Measurements from ENCODE around the gene SAMD11.

The SAMD11 gene

GRCh38 chr1:962381-963300 lies 38.9 kb downstream of the SAMD11 start:
- DNase-seq (ENCODE audit: low read depth in 3 of 3): no peak

GRCh38 chr1:963301-963651 lies 39.6 kb downstream of the SAMD11 start:
- DNase-seq (ENCODE audit: low read depth in 3 of 3): no peak

- DNase-seq (ENCODE audit: low read depth in 3 of 3): no peak
Measured at GRCh38 chr1:963746-964525, 40.2 kb downstream of the SAMD11 start.

GRCh38 chr1:964691-965525 lies 41.2 kb downstream of the SAMD11 start:
- no peak for DNase-seq (ENCODE audit: low read depth in 3 of 3)

- no peak for DNase-seq (ENCODE audit: low read depth in 3 of 3)
Measured at GRCh38 chr1:965526-966134, 41.9 kb downstream of the SAMD11 start.

GRCh38 chr1:966135-966703 lies 42.5 kb downstream of the SAMD11 start, which contains the start of gene PLEKHN1:
Gene PLEKHN1 (plus strand): TSS chr1:966482. CDS start chr1:966532, 50 bp downstream.
- no peak for DNase-seq (ENCODE audit: low read depth in 3 of 3)

- peak; percentile 77 to 81 (median 79) for DNase-seq (ENCODE audit: low read depth in 3 of 3)
Measured at GRCh38 chr1:966704-967300, 43.1 kb downstream of the SAMD11 start.

- DNase-seq (ENCODE audit: low read depth in 3 of 3): no peak
Measured at GRCh38 chr1:967466-968343, 44.0 kb downstream of the SAMD11 start.

GRCh38 chr1:969260-969855 lies 45.6 kb downstream of the SAMD11 start:
- no peak for DNase-seq (ENCODE audit: low read depth in 3 of 3)

GRCh38 chr1:970242-970972 lies 46.7 kb downstream of the SAMD11 start:
- DNase-seq (ENCODE audit: low read depth in 3 of 3): no peak

GRCh38 chr1:970973-971730 lies 47.4 kb downstream of the SAMD11 start:
- no peak for DNase-seq (ENCODE audit: low read depth in 3 of 3)

GRCh38 chr1:971751-972506 lies 48.2 kb downstream of the SAMD11 start:
- no peak for DNase-seq (ENCODE audit: low read depth in 3 of 3)

GRCh38 chr1:972726-973458 lies 49.2 kb downstream of the SAMD11 start:
- DNase-seq (ENCODE audit: low read depth in 3 of 3): no peak

- DNase-seq (ENCODE audit: low read depth in 3 of 3): no peak
Measured at GRCh38 chr1:973459-974292, 50.0 kb downstream of the SAMD11 start.

GRCh38 chr1:974293-974640 lies 50.5 kb downstream of the SAMD11 start:
- no peak for DNase-seq (ENCODE audit: low read depth in 3 of 3)

All from stimulated activated CD4-positive, alpha-beta T cell treated with anti-CD3 and anti-CD28 coated beads, TNF-alpha, amount 100 ng/mL, for 4 hours (primary cell).